ENCODE data around the gene MYOM1. TPM values are rescaled to one million over a fixed set of nuclear protein-coding genes. Genes with fewer than 3 reads are reported as not detected.

MYOM1 gene
- total and polyA plus RNA-seq, 2 experiments from 2014 or later = 1.1 to 1.8 TPM

GRCh38 chr18:3162181-3162580 is 57.6 kb downstream of the MYOM1 start:
- H2AFZ ChIP-seq = no peak overlapping the region
- no peaks in the 10 kb centered on the region for H3K9me2 ChIP-seq (replicated peaks; ENCODE audit: insufficient read depth)
- no peaks in the 10 kb centered on the region for H3K4me1 ChIP-seq (ENCODE audit: insufficient read depth)
- H3K27me3 ChIP-seq = no peaks in the 10 kb centered on the region
- DNase-seq (ENCODE audit: low spot score) = peak; percentile 28
- no peaks in the 10 kb centered on the region for H3K36me3 ChIP-seq (replicated peaks; ENCODE audit: insufficient read depth, low read depth)
- no peak for TF ChIP-seq EZH2phosphoT487 (IDR thresholded peaks at IDR 0.05; ENCODE audit: low read depth, severe bottlenecking, unreplicated experiment)
- TF ChIP-seq EZH2 (IDR thresholded peaks at IDR 0.05; ENCODE audit: borderline replicate concordance) = no peak
- TF ChIP-seq, protein P1, sequence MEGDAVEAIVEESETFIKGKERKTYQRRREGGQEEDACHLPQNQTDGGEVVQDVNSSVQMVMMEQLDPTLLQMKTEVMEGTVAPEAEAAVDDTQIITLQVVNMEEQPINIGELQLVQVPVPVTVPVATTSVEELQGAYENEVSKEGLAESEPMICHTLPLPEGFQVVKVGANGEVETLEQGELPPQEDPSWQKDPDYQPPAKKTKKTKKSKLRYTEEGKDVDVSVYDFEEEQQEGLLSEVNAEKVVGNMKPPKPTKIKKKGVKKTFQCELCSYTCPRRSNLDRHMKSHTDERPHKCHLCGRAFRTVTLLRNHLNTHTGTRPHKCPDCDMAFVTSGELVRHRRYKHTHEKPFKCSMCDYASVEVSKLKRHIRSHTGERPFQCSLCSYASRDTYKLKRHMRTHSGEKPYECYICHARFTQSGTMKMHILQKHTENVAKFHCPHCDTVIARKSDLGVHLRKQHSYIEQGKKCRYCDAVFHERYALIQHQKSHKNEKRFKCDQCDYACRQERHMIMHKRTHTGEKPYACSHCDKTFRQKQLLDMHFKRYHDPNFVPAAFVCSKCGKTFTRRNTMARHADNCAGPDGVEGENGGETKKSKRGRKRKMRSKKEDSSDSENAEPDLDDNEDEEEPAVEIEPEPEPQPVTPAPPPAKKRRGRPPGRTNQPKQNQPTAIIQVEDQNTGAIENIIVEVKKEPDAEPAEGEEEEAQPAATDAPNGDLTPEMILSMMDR (IDR thresholded peaks at IDR 0.05; ENCODE audit: poor library complexity) = no peak
- no peak overlapping the region for H3K4me2 ChIP-seq
- no peak overlapping the region for H3K4me3 ChIP-seq
- no peaks in the 10 kb centered on the region for H3K79me2 ChIP-seq
- no peaks in the 10 kb centered on the region for H3K9me3 ChIP-seq (ENCODE audit: low read depth)
- peak overlapping the region; percentile 14 for H3K27ac ChIP-seq
- H4K20me1 ChIP-seq (ENCODE audit: insufficient read depth, poor library complexity, severe bottlenecking) = no peaks in the 10 kb centered on the region
- WGBS (ENCODE audit: low lambda C conversion rate, missing lambda C conversion rate) = 70% methylated on average over 3 of the region's 3 CpGs

DNA sequence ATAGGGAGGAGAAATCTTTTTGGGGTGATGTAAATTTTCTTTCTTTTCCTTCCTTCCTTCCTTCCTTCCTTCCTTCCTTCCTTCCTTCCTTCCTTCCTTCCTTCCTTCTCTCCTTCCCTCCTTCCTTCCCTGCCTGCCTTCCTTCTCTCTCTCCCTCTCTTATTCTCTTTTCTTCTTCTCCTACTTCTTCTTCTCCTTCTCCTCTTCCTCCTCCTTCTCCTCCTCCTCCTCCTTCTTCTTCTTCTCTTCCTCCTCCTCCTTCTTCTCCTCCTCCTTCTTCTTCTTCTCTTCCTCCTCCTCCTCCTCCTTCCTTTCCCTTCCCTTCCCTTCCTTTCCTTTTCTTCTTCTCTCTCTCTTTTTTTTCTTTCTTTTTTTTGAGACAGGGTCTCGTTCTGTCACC is 59.9 kb downstream of the MYOM1 start:
- H3K4me3 ChIP-seq = no peak overlapping the region

GRCh38 chr18:3157606-3158005 is 62.2 kb downstream of the MYOM1 start:
- Histone ChIP-seq H3K27ac (no peak overlapping the region), H3K36me3 (replicated peaks; ENCODE audit: insufficient read depth, low read depth) (no peaks in the 10 kb centered on the region), H3K4me3 (no peak overlapping the region), H2AFZ (no peak overlapping the region), H3K9me3 (ENCODE audit: low read depth) (no peaks in the 10 kb centered on the region), H3K27me3 (no peaks in the 10 kb centered on the region), H3K4me1 (ENCODE audit: insufficient read depth) (peaks cover 4% of the 10 kb centered on the region), H3K79me2 (no peaks in the 10 kb centered on the region), H4K20me1 (ENCODE audit: insufficient read depth, poor library complexity, severe bottlenecking) (no peaks in the 10 kb centered on the region), H3K9me2 (replicated peaks; ENCODE audit: insufficient read depth) (no peaks in the 10 kb centered on the region), H3K4me2 (no peak overlapping the region)
- 94% methylated on average over 2 of the region's 2 CpGs for WGBS (ENCODE audit: low lambda C conversion rate, missing lambda C conversion rate)
- DNase-seq (ENCODE audit: low spot score) = no peak
- TF ChIP-seq EZH2 (IDR thresholded peaks at IDR 0.05; ENCODE audit: borderline replicate concordance) (no peak), EZH2phosphoT487 (IDR thresholded peaks at IDR 0.05; ENCODE audit: low read depth, severe bottlenecking, unreplicated experiment) (no peak)
- TF ChIP-seq, protein P1 (IDR thresholded peaks at IDR 0.05; ENCODE audit: poor library complexity) = no peak

More for the DNA sequence above, 59.9 kb downstream of the MYOM1 start:
- no peaks in the 10 kb centered on the region for H3K27me3 ChIP-seq
- H3K36me3 ChIP-seq (replicated peaks; ENCODE audit: insufficient read depth, low read depth) = no peaks in the 10 kb centered on the region
- H3K79me2 ChIP-seq = no peaks in the 10 kb centered on the region
- no peaks in the 10 kb centered on the region for H4K20me1 ChIP-seq (ENCODE audit: insufficient read depth, poor library complexity, severe bottlenecking)
- H3K9me3 ChIP-seq (ENCODE audit: low read depth) = no peaks in the 10 kb centered on the region
- DNase-seq (ENCODE audit: low spot score) = no peak
- H3K27ac ChIP-seq = no peak overlapping the region
- 86% methylated on average over 1 of the region's 1 CpG for WGBS (ENCODE audit: low lambda C conversion rate, missing lambda C conversion rate)
- no peaks in the 10 kb centered on the region for H3K9me2 ChIP-seq (replicated peaks; ENCODE audit: insufficient read depth)
- H3K4me2 ChIP-seq = no peak overlapping the region
- no peak overlapping the region for H2AFZ ChIP-seq
- TF ChIP-seq EZH2phosphoT487 (IDR thresholded peaks at IDR 0.05; ENCODE audit: low read depth, severe bottlenecking, unreplicated experiment) = no peak
- TF ChIP-seq EZH2 (IDR thresholded peaks at IDR 0.05; ENCODE audit: borderline replicate concordance) = no peak
- TF ChIP-seq, protein P1 (IDR thresholded peaks at IDR 0.05; ENCODE audit: poor library complexity) = no peak
- peaks cover 4% of the 10 kb centered on the region for H3K4me1 ChIP-seq (ENCODE audit: insufficient read depth)

DNA sequence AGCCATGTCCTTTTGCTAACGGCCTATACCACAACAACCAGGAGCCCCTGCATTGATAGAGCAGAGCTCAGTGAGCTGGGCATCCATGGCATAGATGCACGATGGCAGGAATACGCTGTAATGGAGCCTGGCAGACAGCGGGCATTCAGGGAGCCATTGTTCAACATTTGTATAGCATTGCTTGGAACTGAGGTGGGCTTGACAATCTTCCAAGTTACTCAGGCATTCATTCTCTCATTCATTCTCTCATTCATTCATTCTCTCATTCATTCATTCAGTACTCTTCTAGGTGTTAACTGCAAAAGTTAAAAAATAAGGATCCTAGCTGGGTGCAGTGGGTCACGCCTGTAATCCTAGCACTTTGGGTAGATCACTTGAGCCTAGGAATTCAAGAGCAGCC is 62.7 kb downstream of the MYOM1 start:
- no peak overlapping the region for H2AFZ ChIP-seq
- H3K4me3 ChIP-seq = no peak overlapping the region
- H3K4me2 ChIP-seq = no peak overlapping the region
- no peaks in the 10 kb centered on the region for H3K9me2 ChIP-seq (replicated peaks; ENCODE audit: insufficient read depth)
- H3K79me2 ChIP-seq = no peaks in the 10 kb centered on the region
- no peak for TF ChIP-seq EZH2 (IDR thresholded peaks at IDR 0.05; ENCODE audit: borderline replicate concordance)
- TF ChIP-seq EZH2phosphoT487 (IDR thresholded peaks at IDR 0.05; ENCODE audit: low read depth, severe bottlenecking, unreplicated experiment) = no peak
- TF ChIP-seq, protein P1 (IDR thresholded peaks at IDR 0.05; ENCODE audit: poor library complexity) = no peak
- DNase-seq (ENCODE audit: low spot score) = no peak
- no peaks in the 10 kb centered on the region for H3K9me3 ChIP-seq (ENCODE audit: low read depth)
- WGBS (ENCODE audit: low lambda C conversion rate, missing lambda C conversion rate) = 92% methylated on average over 5 of the region's 5 CpGs
- H3K27me3 ChIP-seq = no peaks in the 10 kb centered on the region
- H3K36me3 ChIP-seq (replicated peaks; ENCODE audit: insufficient read depth, low read depth) = no peaks in the 10 kb centered on the region
- peaks cover 4% of the 10 kb centered on the region for H3K4me1 ChIP-seq (ENCODE audit: insufficient read depth)
- H3K27ac ChIP-seq = no peak overlapping the region
- no peaks in the 10 kb centered on the region for H4K20me1 ChIP-seq (ENCODE audit: insufficient read depth, poor library complexity, severe bottlenecking)

All from hepatocyte (in vitro differentiated cells).